Vagina (tissue), 2 donors: ENCODE results near the gene SLC25A46. TPM values are rescaled to one million over a fixed set of nuclear protein-coding genes. Genes with fewer than 3 reads are reported as not detected.
"Not testable (repeated sequence)": the region's sequence is repeated elsewhere in the genome, so short reads cannot be mapped to it uniquely, and the experiment has no call there.

Source experiments
- DNase-seq, 2 donors: peaks; one replicate each; pipeline ENCODE4 v3.0.0-alpha.2; 2017; ENCODE audit errors: extremely low spot score in 2 of 2
- H3K27ac ChIP-seq: fragments of 200-600 bp; sonication (generic); one replicate; pipeline ENCODE4 v1.5.1; 2019
- H3K27me3 ChIP-seq: fragments of 200-600 bp; sonication (generic); one replicate; pipeline ENCODE4 v1.5.1; 2019
- H3K36me3 ChIP-seq, 2 donors: fragments of 200-600 bp; sonication (generic); one replicate each; pipeline ENCODE4 v1.5.1; 2017 to 2019
- H3K4me1 ChIP-seq: fragments of 200-600 bp; sonication (generic); one replicate; pipeline ENCODE4 v1.5.1; 2019
- H3K4me3 ChIP-seq, 2 donors: fragments of 200-600 bp; sonication (generic); 1 replicate in 1 of 2; 2 replicates in 1 of 2; pipeline ENCODE4 v1.5.1; 2016 to 2019
- H3K9me3 ChIP-seq: fragments of 200-600 bp; sonication (generic); one replicate; pipeline ENCODE4 v1.5.1; 2019
- POLR2A ChIP-seq, 2 donors: fragments of 450-650 bp; IDR thresholded peaks; one replicate each; pipeline ENCODE4 v1.6.1; 2017; ENCODE audit warnings: antibody characterized with exemption in 2 of 2, mild to moderate bottlenecking in 2 of 2, moderate library complexity in 2 of 2
- POLR2AphosphoS5 ChIP-seq, 2 donors: sonication (generic); formaldehyde crosslinking; IDR thresholded peaks; one replicate each; pipeline ENCODE4 v1.9.0; 2017; ENCODE audit warnings: antibody characterized with exemption in 2 of 2, mild to moderate bottlenecking in 2 of 2, low read depth in 1 of 2; ENCODE audit not compliant: insufficient read depth in 1 of 2
- intact Hi-C: fragments of 100-400 bp; cut with DNase I; formaldehyde crosslinking; loops from one replicate; pipeline ENCODE4 v1.15.1; 2023
- total RNA-seq: library from RNA; depleted of rRNA; stranded (reverse); fragments of >200 nt; gene quantifications from one replicate; pipeline ENCODE4 v1.2.3, GENCODE V29; 2016
- TF ChIP-seq, protein P1 (sequence below), 3 experiments: fragments of 450-650 bp in 2 of 3; fragments of 200-600 bp in 1 of 3; sonication (generic) in 1 of 3; IDR thresholded peaks; one replicate each; pipeline ENCODE4 v1.5.1; 2017 to 2019; ENCODE audit warnings: antibody characterized with exemption in 3 of 3, mild to moderate bottlenecking in 2 of 3, moderate library complexity in 2 of 3

SLC25A46 gene
- total RNA-seq, 1 donor from 2014 or later, result 44.9 TPM

- Histone ChIP-seq H3K9me3 (no peaks in the 10 kb centered on the region), H3K27me3 (no peaks in the 10 kb centered on the region), H3K27ac (no peak within 1 kb of the TSS), H3K36me3 (no peaks in the 10 kb centered on the region), H3K4me1 (no peaks in the 10 kb centered on the region), H3K4me3 (peak within 1 kb of the TSS; percentile 1 to 31)
- intact Hi-C loops, result no loop called here
- TF ChIP-seq POLR2AphosphoS5 (IDR thresholded peaks at IDR 0.05; ENCODE audit: insufficient read depth in 1 of 2, low read depth in 1 of 2) (no peak), POLR2A (IDR thresholded peaks at IDR 0.05) (no peak)
- TF ChIP-seq, protein P1, sequence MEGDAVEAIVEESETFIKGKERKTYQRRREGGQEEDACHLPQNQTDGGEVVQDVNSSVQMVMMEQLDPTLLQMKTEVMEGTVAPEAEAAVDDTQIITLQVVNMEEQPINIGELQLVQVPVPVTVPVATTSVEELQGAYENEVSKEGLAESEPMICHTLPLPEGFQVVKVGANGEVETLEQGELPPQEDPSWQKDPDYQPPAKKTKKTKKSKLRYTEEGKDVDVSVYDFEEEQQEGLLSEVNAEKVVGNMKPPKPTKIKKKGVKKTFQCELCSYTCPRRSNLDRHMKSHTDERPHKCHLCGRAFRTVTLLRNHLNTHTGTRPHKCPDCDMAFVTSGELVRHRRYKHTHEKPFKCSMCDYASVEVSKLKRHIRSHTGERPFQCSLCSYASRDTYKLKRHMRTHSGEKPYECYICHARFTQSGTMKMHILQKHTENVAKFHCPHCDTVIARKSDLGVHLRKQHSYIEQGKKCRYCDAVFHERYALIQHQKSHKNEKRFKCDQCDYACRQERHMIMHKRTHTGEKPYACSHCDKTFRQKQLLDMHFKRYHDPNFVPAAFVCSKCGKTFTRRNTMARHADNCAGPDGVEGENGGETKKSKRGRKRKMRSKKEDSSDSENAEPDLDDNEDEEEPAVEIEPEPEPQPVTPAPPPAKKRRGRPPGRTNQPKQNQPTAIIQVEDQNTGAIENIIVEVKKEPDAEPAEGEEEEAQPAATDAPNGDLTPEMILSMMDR (IDR thresholded peaks at IDR 0.05), result no peak
- no peak for DNase-seq
Observed at GRCh38 chr5:110726249-110727024, 12.4 kb upstream of the SLC25A46 start, which contains the start of gene TMEM232. Gene TMEM232, minus strand, starts transcription at chr5:110726671. Its CDS starts 59,319 bp downstream, at chr5:110667352.

- H3K27ac ChIP-seq, result no peak overlapping the region
- TF ChIP-seq, protein P1 (IDR thresholded peaks at IDR 0.05), result no peak
- no peak for TF ChIP-seq POLR2A (IDR thresholded peaks at IDR 0.05)
- TF ChIP-seq POLR2AphosphoS5 (IDR thresholded peaks at IDR 0.05; ENCODE audit: insufficient read depth in 1 of 2, low read depth in 1 of 2), result no peak
- intact Hi-C loops, result no loop called here
- no peaks in the 10 kb centered on the region for H3K27me3 ChIP-seq
- DNase-seq, result no peak
- no peaks in the 10 kb centered on the region for H3K4me1 ChIP-seq
- no peaks in the 10 kb centered on the region for H3K9me3 ChIP-seq
- peak overlapping the region; percentile 1 to 31 for H3K4me3 ChIP-seq
- no peaks in the 10 kb centered on the region for H3K36me3 ChIP-seq
Observed at GRCh38 chr5:110727025-110727314, 11.8 kb upstream of the SLC25A46 start.

GRCh38 chr5:110731499-110731898 is 7.3 kb upstream of the SLC25A46 start:
- intact Hi-C loops, H3K9me3 ChIP-seq, H3K4me3 ChIP-seq, H3K36me3 ChIP-seq, H3K27ac ChIP-seq, H3K27me3 ChIP-seq, DNase-seq, H3K4me1 ChIP-seq: not testable (repeated sequence)

- intact Hi-C loops, result no loop called here
- no peak overlapping the region for H3K4me3 ChIP-seq
- no peak for DNase-seq
- no peaks in the 10 kb centered on the region for H3K9me3 ChIP-seq
- no peaks in the 10 kb centered on the region for H3K27me3 ChIP-seq
- peaks cover 6% of the 10 kb centered on the region for H3K4me1 ChIP-seq
- TF ChIP-seq POLR2A (IDR thresholded peaks at IDR 0.05) (no peak), POLR2AphosphoS5 (IDR thresholded peaks at IDR 0.05; ENCODE audit: insufficient read depth in 1 of 2, low read depth in 1 of 2) (no peak)
- TF ChIP-seq, protein P1 (IDR thresholded peaks at IDR 0.05), result no peak
- no peak overlapping the region for H3K27ac ChIP-seq
- H3K36me3 ChIP-seq, result no peaks in the 10 kb centered on the region
Observed at GRCh38 chr5:110734101-110734500, 4.7 kb upstream of the SLC25A46 start.

GRCh38 chr5:110735556-110735955 is 3.3 kb upstream of the SLC25A46 start:
- Histone ChIP-seq H3K36me3 (no peaks in the 10 kb centered on the region), H3K9me3 (no peaks in the 10 kb centered on the region), H3K27ac (no peak overlapping the region), H3K4me3 (no peak overlapping the region), H3K4me1 (peaks cover 19% of the 10 kb centered on the region), H3K27me3 (no peaks in the 10 kb centered on the region)
- no peak for DNase-seq
- intact Hi-C loops, result no loop called here
- no peak for TF ChIP-seq POLR2AphosphoS5 (IDR thresholded peaks at IDR 0.05; ENCODE audit: insufficient read depth in 1 of 2, low read depth in 1 of 2)
- TF ChIP-seq, protein P1 (IDR thresholded peaks at IDR 0.05), result no peak
- no peak for TF ChIP-seq POLR2A (IDR thresholded peaks at IDR 0.05)
